8988T (cell line): ENCODE data around the gene CELF4.
A peak's percentile ranks its signal among the peaks of the same experiment; 100 is the strongest.

Source experiments
- DNase-seq: peaks from one replicate; pipeline ENCODE4 v3.0.0; 2011

The CELF4 gene

DNA sequence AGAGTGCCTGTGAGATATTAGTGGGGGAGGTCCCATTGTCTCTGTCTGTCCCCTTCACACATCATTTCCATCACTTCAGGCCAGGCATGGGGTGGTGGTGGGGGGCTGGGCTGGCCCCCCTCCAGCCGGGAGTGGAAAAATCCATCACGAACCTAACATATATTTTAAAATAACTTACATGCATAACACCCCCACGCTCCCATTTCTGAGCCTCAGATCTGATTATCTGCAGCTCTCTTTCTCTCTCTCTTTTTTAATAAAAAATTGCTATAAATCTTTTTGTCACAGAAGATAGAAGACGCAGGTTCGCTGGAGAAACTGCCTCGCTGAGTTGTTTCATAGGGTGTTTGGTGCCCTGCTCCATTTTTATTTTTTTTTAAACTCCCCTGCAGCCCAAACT, 159.8 kb downstream of the CELF4 start:
- DNase-seq = no peak

DNA sequence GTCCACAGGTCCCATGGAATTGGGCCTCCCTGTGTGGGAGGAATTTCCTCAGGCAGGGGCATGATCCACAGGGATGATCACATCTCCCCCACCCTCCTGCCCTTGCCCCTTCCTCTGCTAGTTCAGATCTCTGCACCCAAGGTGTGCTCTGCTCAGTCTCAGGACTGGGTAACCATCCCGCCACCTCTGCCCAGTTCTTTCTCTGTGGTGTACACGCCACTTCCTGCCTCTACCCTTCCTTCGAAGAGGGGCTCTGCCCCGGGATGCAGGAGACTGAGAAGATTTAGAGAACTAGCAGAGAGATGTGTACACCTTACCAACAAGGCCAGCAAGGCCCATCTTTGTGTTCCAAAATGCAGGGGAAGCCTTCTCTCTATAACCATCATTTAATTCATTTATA, 160.4 kb downstream of the CELF4 start:
- no peak for DNase-seq

DNA sequence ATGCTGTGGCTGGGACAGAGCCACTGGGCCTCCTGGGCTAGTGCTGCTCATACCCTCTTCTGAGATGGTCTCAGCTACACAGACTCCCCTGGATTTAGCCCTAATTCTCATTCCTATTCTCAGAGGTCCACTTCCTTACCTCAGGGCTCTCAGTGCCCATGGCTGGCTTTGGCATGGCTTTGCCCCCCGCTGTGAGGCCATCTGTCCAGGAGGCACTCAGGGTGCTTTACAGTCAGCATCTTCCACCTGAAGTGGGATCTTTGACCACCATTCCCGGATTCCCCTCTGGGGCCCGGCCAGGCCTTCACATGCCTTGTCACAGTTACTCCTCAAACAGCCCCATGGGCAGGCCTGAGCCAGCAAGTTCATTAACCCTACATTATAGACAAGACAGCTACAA, 161.8 kb downstream of the CELF4 start:
- DNase-seq = no peak

DNA sequence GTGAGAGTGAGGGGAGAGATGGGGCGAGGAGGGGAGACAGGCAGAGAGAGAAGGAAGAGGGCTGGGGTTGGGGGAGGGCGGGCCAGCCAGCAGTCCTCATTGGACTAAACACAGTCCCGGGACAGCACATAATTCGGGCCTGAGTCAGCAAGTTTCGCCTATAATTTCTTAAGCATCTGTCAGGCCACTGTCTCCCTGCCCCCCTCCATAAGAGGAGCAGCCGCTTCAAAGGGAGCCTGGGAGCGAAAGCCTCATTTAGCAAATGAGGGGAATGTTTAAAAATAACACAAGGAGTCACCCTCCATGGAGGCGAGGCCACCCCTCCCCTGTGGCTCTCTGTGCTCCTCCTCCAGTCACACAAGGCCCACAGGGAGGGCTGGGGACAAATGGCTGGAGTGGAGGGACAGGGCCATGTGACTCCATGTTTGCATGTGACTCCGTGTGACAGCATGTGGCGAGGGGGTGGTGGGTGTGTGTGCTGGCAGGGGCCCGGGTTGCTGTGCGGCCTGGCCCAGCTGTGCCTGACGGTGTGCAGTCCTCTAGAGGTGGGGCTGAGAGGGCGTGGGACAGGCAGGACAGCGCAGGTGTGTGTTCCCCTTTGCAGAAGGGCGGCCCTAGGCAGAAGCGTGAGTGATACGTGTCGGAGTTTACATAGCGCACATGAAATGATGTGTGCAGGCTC, 162.4 kb downstream of the CELF4 start:
- peak; percentile 67 for DNase-seq

DNA sequence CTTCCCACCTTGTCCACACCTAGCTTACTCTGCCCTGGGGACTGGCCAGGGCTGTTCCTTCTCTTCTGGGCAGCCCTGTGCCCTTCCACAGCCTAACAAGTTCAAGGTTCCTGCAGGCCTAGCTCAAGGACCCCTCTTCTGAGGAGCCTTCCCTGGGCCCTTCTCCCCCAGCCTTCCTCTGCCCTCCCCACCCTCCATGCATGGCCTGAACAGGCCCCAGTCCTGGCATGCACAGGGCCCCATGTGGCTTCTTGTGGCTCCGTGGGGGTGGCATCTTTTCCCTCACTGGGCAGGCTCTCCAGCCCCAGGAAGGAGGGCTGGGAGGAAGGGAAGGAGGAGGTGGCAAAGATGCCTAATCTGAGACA, 162.9 kb downstream of the CELF4 start:
- DNase-seq = no peak

DNA sequence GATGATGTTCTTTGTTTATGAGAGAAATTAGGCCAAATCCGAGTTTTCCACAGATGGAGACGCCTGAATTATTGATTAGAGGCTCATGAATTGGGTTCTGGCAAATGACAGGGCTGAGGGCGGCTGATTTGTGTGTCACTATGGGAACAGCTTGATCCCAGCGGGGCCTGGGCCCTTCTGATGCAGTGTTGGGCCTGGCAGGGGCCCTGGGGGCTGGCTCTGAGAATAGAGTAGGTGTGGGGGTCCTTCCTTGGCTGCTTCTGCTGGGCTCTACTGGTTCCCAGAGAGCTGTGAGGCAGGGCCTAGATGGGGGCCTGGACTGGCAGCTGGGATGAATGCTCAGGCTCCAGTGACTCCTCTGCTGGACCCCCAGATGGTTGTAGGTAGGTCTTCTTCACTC, 164.8 kb downstream of the CELF4 start:
- DNase-seq = no peak

DNA sequence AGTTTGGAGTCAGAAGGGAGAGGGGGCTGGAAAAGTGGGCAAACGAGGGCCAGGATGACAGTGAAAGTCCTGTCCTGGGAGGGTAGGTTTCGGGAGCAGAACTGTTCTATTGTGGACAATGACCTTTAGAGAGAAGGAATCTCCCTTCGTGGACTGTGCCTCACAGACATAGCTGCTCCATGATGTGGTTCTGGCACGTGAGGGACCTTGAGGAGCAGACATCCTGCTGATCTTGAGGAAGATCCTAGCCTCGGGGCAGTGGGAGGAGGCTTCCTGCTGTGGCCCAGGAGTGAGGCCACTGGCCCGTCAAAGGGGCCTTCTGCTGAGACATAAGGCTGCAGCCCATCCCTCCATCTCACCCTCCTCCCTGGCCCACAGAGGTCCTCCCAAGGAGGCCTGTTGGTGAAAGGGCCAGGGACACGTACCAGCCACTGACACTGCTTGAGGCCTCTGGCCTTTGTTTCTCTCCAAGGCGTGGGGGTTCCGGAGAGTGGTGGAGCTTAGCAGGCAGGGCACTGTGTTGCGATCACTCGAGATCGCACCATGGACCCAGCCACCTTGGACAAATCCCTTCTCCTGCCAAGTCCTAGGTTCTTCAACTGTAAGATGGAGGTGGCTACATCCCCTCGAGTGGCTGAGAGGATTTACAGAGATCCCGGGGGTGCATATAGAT, 167.2 kb downstream of the CELF4 start:
- DNase-seq = no peak

DNA sequence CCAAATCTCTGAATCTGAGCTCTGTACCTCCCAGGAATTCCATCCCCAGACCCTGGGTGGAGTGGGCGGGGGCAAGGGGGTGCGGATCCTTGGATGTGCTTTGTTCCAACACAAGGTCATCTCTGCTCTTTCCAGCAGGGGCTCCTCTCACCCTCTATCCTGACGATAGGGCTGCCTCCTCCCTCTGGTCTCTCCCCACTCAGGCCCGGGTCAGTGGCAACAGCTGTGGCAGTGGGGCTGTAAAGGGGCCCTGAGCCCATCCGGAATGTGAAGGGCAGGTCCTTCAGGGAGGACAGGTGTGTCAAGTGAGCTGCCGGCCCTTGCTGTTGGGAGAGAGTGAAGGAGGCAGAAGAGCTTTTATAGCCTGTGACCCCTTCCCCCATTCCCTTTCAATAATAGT, 167.8 kb downstream of the CELF4 start:
- DNase-seq = no peak

DNA sequence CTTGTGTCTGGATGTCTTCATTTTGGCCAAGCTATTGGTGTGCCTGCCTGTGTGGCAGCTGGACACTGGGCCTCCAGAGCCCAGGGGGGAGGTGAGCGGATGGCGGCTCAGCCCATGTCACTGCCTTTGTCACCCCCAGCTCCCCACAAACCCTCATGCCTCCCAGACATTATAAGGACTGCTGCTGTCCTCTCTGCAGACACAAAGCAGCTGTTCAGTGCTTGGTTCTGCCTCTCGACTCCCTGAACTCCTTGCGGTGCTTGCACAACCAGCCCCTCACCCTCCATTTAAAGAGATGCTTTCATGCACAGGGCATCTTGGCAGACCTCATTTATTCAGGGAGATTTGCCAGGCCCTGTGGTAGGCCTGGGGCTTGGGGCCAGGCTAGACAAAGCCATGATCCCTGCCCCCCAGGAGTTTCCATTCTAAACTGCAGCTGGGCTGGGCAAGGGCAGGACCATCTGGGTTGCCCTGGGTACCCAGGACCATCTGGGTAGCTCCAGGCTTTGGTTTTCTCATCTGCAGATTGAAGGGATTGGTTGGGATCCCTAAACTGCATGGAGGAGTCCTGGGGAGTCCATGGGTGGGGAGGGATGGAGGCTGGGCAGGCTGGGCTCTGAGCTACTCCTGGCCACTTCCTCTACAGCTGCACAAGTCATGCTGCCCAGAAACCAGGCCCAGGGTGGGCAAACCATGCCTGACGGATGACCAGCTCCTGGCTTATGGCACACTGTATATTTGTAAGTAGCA, 168.5 kb downstream of the CELF4 start:
- no peak for DNase-seq

DNA sequence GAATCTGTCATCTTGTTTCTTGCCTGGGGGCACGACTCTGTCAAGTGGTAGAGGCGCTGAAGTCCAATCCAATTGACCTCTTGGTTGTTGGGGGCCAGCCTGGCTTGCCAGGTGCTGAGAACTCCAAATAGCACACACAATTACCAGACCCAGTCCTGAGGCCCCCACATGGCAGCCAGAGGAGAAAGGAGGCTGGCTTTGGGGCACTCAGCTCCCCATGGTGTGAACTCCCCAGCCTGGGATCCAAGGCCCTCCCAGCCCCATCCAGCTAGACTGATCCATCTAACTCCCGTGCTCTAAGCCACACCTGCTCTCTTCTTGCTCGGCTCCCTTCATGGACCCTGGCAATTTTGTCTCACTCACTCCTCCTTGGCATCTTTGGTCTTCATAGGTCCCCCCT, 170.0 kb downstream of the CELF4 start:
- DNase-seq = no peak

DNA sequence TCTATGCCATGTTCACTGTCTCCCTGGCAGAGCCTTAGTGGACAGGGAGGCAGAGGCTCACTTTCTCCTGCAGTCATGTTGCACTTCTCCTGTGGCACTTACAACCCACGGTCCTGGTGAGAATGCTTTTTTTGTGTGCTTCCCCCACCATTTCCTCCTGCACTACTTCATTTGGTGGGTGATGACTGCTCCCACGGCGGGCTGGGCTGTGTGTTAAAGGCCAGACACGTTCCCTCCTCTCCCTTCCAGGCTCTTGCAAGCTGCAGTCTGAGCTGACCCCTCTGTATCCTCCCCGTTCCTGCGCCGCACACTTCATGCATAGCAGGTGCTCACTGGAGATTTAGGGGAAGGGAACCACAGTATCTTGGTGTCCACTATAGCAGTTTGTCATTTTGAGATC, 170.5 kb downstream of the CELF4 start:
- no peak for DNase-seq

DNA sequence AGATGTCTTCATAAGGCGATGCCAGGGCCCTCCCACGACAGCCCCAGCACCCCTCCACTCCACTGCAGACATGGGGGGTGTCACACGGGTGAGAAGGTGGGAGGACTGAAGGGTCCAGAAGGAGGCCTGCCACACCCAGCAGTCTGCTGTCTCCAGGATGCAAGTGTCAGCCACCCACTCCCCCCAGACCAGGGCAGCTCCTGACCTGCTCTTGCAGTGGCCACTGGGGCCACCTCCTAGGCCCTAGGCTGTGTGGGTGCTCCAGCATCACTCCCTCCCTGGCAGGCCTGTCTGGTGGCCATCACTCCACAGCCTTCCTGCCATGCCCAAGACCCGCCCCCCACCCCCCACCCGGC, 171.0 kb downstream of the CELF4 start:
- DNase-seq = no peak

DNA sequence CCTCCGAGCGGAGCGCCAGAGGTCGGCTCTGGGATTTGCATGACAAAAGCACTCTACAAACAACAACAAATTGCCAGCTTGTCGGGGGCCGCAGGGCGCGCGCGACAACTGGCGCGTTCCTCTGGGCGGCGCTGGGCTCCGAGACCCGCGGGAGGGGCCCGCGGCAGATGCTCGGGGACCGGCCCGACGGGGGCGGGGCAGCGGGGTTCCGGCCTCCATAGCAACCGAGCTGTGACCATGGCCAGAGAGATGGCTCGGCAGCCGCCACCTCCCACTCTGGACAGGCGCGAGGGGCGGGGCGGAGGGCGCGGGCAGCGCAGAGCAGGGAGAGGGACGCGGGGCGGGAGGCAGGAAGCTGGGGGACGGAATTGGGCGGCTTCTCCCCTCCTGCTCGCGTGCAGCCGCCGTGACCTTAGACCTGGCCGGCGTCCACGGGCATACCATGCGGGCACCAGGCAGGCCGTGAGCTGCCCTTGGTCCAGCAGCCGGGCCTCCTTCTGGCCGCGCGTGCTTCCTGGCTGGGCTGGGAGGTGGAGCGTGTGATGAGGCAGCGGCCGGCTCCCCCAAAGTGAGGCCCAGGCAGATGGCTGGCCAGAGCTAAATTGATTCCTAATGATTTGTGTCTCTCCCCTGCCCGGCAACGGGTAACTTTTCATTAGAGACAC, 171.5 kb downstream of the CELF4 start:
- DNase-seq = peak; percentile 78

DNA sequence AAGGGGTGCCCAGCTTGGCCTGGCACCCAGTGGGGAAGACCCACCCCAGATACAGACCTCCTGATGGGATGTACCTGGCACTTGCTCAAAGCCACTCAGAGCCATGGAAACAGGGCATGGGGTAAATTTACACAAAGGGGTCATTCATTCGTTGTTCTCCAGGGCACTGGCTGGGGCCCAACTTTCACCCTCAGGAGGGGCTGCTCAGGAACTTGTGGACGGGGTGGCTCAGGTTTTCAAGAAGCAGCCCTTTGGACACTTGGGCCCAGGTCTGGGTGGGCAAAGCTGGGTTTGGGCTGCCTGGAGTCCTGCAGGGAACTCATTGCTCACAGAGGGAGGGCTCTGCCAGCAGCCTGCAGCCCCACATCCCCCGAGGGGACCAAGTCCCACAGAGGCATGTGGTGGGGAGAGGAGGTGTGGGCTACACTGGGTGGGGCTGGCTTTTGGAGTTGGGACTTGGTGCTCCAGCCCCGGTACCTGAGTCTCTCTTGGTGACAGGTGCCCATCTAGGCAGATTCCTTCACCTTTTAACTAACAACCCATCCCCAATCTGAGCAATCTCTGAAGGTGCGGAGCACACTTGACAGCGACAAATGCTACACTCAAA, 172.3 kb downstream of the CELF4 start:
- no peak for DNase-seq

DNA sequence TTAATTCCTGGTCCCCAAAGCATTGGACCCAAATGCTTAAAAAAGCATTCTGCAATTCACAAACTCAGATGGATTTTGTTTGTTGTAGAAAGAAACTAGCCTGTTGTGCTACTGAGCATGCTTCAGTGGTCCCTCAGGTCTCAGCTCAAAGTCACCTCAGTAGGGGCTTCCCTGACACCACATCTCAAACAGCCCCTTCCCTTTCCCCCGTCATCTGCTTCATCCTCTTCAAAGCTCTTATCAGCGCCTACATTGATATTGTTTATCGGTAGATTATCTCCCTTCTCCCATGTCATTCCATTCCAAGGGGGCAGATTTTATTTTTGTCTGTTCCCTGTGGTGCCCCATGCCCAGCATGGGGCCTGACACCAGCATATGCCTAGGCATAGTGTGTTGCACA, 172.9 kb downstream of the CELF4 start:
- DNase-seq = no peak

DNA sequence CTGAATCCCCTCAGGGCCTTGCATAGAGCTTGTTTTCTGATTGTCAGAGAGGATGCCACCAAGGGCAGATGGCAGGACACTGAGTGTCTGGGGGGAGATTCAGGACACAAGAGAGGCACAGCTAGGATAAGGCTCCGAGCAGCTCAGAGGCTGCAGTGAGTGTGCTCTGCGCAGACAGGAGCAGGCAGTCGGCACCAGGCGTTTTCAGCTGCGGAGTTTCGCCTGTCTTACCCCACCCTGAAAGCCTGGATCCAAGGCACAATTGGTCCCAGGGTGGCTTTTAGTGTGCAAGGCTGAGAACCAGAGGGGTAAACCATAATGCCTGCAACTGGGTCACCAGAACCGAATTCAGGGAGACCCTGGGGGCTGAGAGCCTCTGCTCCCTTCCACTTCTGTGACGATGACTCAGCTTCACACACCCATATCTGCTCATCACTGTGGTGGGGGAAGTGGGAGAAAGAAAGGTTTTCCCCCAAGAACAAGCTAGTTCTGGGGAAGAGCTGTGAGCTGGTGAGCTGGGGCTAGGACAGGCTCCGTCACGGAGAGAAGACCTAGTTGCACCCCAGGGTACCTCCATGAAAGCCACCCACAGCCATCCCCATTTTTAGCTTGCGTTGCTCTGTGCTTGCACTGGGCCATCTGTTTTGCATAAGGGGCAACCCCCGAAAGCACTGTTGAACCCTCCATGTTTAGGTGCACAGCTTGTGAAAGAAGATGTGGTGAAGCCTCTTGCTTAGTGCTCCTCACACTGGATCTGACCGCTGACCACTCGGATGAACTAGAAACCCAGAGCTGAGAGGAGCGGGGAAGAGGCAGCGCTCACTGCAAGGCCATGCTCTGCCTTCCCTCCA, 173.7 kb downstream of the CELF4 start:
- DNase-seq = no peak

DNA sequence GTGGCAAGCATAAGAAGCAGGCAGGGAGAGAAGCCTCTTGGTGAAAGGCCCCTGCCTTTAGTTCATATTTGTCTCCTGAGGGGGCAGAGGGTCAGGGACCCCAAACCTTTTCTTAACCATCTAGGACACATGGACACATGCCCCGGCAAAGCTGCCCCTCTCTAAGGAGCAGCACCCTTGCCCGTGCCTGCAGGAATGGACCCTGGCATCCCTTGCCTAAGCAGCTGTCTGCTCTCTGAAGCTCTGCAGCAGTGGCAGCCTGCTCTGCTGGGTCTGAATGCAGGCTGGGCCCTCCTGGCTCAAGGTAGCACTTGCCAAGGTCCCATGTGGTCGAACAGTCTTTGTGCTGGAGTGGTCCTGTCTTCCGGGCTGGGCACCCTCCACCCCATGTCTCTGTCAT, 174.4 kb downstream of the CELF4 start:
- no peak for DNase-seq

DNA sequence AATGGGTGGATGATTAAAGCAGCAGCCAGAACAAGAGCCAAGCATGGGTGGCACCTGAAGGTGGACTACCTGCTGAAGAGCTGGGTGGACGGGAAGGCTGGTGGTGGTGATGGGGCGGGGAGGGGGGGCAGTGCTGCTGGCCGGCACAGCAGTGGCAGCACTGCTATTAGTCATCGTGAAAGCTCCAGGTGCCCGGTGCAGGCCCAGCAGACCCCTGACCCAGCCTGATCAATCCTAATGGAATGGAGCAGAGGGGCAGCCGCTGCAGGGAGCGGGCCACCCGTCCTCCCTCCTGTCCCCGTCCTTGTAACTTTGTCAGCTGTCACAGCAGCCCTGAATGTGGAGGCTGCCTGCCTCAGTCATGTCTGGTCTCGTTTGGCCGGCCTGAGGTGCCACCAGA, 174.9 kb downstream of the CELF4 start:
- no peak for DNase-seq

DNA sequence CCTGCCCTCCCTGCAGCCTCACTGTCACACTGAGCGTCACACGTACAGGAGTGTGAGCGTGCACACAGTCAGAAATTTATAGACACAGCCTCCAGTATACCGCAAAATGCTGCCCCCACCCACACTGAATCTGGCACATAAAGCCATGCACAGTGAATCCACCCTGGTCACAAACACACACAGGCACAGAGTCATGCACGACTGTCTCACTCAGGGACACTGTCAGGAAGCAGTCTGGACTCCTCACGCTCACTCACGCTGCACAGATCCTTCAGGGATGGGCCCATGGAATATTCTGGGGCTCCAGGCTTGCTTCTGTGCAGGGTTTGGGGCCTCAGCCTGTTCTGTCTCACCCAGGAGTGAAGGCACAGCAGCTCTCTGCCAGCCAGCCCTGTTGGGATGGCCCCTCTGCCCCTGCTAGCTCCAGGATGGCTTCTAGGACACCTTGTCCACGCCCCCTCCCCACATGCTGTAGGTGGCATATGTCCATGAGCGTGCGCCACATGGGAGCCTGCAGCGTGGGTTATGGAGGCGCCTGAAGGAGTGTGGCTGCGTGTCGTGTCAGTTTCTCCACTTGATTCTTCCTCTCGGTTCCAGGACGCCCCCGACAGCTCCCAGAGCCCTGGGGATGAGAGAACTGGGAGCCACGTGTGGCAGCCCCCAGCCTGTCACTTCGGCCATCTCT, 175.8 kb downstream of the CELF4 start:
- no peak for DNase-seq

DNA sequence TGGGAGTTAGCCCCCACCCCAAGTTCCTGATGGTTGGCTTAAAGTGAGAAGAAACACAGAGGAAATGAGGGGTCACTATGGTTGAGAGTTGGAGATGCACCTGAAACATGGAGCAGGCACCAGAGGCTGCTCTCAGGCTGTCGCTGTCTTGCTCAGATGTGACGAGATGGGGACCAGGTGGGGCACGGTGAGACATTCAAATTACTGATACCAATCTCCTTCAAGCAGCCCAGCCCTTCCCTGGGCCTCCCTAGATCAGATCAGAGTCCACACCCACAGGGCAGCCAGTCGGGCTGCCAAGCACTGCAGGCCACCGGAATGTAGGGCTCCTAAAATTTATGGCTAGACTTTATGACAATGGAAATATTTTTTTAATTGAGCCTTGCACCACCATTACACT, 176.6 kb downstream of the CELF4 start:
- no peak for DNase-seq

DNA sequence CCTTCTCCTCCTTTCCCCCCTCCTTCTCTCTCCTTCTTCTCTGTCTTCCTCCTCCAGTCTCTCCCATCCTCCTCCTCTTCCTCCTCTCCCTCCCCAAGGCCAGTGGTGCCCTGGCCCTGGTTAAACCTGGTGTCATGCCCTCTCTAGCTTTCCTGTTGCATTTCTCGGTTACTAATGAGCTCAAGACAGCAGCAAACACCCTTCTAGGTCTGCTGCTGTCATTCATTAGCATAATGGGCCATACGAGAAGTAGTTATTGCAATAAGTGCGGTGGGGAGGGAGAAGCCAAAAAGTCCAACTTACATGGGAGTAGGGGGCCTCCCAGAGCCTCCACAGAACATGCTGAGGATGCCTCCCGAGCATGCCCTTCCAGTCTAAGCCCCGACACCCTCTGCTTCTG, 177.2 kb downstream of the CELF4 start:
- no peak for DNase-seq
